NCI-H2227 (cell line): ENCODE measurements around the gene SEPSECS.
A peak's percentile ranks its signal among the peaks of the same experiment; 100 is the strongest.

Experiments used
- DNase-seq: peaks from one replicate; lab custom pipeline; 2025; ENCODE audit not compliant: unreplicated experiment; lab: John Stamatoyannopoulos, UW

Gene SEPSECS

DNA sequence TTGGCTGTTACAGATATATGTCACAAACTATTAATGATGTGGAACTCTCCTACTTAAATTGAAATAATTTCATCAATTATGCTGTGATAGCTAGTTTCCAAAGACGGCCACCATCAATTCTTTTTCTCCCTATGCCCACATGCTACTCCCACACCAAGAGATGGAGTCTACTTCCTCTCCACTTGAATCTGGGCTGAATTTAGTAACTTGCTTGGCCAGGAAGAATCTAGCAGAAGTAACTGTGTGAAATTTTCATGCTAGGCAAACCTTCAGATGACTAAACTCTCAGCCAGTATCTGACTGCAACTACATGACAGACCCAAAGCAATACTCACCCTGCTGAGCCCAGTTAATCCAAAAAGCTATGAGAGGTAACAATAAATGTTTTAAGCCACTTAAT, 3.2 kb downstream of the SEPSECS start:
- DNase-seq: no peak

DNA sequence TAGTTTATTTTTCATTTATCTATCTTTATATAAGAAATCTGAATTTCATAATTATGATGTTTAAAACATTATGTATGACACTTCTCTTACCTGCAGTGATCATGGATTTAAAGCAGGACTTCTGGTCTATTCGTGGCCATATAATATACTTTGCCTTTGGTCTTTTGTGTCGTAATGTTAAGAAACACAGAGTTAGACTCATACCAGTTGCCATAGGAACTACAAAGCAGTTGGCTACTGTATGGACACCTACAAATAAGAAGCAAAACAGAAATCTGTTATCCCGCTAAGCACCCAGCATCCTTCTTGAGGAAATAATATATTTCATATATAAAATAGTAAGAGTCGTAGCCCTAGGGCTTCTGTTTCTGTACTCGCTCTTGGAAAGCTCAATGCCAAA, 4.3 kb downstream of the SEPSECS start:
- no peak for DNase-seq

DNA sequence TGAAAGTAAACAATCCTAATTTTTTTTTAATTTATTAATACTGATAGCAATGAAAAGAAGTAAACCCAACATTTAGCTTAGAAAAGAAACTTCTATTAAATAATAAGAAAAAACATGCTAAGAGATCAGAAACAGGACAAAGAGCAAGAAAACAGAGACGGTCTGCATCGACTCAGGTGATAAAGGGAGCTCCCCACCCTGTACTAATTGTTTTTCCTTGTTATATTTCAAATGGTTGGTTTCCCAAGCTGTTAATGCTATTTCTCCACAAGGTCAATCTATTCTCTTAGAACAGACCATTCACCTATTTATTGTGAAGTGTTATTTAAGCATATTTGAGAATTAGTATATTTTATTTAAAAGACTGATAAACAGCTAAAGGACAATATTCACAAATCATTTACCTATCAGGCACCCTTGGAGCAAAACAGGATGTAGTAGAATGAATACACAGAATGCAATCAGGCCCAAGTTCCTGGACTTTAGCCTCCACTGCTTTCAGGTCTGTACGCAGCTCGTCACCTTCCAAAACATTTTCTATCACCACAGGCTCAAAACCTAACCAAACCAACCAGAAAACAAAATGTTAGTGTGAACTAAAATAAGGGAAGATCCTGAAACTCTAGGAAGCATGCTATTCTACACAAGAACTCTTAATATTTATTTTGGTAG, 5.5 kb downstream of the SEPSECS start:
- DNase-seq: no peak

DNA sequence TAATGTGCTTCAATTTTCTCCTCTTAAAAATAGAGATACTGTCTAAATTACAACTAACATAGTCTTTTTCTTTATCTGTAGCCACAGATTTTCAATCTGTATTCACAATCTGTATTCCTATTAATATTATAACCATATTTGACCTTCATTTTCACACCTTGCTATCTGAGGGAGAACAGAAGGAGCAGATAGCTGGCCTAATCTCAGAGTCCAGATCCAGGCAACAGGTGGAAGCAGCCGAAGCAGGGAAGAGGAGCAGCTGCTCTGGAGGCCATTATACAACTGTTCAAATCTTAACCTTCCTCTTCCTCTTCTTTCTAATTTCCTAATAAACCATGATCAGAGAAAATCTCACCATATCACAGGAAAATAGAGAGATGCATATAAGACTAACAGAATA, 14.2 kb downstream of the SEPSECS start:
- no peak for DNase-seq

DNA sequence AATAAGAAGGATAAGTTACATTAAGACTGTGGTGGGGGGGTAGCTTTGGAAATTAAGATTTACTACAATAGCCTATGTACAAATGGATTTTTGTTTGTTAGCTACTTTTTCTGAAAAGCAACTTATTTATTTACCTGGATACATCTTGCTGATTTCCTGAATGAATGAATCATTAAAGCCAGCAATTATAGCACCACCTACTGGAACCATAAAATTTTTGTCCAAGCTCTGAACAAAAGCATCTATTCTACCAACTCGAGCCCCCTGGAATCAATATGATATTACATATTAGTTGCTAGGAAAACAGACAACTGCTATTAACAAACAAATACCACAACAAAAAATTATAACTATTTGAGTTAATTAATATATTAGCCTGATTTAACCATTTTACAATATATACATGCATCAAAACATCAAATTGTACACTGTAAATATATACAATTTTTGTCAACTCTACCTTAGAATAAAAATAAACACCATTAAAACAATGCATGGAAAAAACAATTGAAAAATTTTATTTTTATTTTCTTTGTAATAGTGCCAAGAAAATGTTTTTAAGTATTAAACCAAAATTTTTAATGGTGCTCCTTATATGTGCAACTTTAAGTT, 15.3 kb downstream of the SEPSECS start:
- DNase-seq: peak; percentile 33

DNA sequence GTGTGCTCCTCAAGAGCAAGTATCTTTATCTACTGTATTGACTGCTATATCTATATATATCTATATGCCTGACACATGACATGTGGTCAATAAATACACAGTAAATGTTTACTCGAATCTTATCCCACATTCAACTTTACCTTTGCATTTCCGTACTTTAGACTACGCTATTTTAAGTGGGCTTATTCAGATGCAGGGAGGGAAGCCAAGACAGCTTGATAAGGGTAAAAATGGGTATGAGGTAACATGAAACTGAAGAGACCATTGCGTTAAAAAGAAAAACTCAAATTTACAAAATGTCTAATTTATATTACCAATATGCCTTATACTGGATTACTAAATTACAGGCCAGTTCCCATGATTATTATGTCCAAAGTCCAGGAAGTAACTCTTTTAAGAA, 17.8 kb downstream of the SEPSECS start:
- no peak for DNase-seq

DNA sequence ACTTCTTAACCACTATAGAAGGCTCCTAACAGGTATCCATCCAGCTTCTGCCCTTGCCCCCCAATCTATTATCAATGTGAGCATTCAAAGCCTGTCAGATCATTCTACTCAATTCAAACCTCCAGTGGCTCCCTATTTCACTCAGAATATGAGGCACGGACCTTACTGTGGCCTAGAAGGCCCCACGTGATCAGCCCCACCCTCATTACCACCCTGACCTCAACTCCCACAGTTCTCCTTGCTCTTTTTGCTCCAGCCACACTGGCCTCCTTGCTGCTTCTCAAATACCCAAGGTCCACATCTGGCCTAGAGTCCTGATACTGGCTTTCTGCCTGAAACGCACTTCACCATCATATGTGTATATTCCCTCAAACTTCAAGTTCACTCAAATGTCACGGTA, 18.7 kb downstream of the SEPSECS start:
- no peak for DNase-seq

DNA sequence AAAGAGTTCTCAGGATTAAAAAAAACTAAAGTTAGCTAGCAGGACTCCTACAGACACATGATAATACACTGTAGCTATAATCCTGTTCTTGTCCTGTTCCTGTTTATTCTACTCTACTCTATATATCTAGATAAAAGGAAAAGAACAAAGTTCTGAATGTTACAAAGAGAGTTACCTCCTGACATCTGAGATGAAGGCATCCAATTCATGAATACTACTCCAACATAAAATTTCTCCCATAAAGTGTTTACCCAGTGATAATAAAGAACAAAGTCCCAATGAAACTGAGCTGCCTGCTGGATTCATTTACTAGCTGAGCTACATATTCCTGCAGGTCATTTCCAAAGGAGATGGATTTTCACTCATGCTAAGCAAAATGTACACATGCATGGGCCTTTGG, 27.1 kb downstream of the SEPSECS start:
- DNase-seq: no peak

DNA sequence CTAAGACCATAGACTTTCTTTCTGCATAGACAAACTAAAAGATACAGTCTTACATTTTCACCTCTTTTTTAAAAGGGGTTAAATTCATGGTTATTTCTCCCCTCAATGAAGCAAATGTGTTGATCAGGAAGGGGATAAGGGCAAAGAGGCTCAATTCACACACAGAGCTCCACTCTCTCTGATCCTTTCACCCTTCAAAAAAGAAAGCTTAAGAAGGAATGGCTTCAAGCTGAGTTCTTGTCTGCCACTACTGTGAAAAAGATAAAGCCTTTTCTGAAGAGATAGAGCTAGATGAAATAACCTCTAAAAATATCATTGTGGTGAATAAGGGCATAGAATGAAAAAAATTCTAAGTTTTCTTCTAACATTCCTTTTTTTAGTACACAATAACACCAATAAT, 28.3 kb downstream of the SEPSECS start:
- no peak for DNase-seq

DNA sequence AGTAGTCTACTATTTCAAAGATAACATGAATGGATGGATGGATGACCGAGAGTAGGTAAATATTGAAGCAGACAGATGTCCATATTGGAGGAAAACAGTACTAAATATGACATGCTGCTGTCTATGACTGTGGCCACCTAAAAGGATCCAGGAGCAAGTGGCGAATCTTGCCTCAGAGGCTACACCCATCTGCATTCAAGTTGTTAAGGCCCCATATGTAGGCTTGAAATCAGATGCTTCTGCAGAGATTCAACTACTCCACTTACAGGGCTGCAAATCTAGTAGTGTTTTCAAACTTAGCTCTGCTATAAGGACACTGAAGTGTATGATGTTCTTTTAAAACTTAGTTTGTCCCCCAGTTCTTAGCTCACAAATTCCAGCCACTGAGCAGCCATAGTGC, 28.9 kb downstream of the SEPSECS start:
- DNase-seq: no peak

DNA sequence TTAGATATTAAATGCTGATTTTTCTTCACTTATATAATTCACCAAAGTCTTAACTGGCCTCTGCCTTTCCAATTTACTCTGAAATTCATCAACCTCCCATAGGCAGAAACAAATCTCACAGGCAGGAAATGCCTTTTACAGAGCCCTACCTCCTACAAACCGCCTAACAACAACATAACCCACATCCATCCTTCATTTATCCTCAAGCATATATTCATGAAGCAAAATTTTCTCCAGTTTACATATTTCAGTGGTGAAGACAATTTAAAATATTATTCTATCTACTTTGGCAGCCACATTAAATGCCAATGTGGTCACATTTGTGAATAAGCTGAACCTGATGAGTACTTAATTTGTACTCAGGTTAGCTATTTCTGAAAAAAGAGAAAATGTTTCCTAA, 30.3 kb downstream of the SEPSECS start:
- no peak for DNase-seq

DNA sequence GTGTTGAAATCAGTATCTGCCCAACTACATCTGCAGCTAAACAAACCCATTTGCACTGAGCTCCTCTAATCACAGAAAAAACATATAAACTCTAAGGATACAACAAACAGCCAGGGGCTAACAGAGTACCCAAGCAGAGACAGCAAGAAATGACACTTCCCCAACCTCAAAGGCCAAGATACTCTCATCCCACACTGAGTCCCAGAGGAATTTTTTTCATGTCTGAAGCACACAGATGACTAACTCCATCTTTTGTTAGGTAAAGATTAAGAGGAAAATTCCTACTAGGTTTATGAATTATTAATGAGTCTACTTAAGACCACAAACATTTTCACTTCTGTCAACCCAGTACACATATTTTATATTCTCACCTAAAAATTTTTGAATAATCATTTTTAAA, 31.6 kb downstream of the SEPSECS start:
- no peak for DNase-seq

DNA sequence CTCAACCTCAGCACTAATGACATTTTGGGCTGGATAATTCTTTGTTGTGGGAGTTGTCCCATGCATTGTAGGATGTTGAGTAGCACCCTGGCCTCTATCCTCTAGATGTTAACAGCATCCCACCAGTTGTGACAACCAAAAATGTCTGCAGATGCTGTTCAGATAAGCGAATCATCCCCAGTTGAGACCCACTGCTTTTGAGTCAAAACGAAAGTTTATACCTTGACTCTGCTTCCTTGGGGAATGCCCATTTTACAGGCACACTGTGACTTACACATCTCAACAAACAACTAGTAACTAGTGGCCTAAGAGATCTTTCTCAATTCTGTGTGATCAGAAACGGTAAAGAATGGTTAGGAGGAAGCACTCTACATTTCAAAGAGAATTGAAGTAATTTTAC, 37.0 kb downstream of the SEPSECS start:
- no peak for DNase-seq

DNA sequence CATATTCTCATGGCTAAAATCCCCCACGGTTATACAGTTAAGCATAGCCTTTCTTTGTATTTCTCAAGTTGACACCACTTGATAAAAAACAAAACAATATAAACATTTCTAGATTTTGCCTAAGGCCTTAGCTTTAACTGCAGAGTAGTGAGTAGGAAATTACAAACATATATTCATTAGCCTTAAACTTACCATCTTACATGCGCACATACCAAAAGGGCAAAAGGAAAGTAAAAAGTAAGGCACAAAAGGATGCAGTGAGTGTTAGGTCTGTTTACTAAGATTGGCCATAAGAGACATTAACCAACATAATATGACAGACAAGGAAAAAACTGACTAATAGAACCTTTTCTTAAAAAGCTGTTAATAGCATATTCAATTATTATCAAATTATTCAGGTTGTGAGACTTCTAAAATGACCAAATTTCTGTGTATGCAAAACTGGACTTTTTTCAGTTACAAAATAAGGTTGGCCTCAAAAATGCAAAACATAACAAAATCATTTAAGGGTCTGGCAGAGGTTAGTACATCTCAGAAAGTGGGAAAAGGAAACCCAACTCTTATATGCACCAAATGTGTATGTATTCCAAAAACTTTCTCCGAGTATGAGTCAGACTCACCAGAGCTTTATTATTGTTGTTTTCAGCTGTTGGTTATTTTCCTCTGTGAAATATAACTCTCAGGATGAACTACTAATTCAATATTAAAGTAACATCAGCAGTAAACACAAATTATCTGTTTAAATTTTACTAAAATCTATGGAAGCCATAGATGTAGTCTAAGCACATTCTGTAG, 39.9 kb downstream of the SEPSECS start:
- no peak for DNase-seq

DNA sequence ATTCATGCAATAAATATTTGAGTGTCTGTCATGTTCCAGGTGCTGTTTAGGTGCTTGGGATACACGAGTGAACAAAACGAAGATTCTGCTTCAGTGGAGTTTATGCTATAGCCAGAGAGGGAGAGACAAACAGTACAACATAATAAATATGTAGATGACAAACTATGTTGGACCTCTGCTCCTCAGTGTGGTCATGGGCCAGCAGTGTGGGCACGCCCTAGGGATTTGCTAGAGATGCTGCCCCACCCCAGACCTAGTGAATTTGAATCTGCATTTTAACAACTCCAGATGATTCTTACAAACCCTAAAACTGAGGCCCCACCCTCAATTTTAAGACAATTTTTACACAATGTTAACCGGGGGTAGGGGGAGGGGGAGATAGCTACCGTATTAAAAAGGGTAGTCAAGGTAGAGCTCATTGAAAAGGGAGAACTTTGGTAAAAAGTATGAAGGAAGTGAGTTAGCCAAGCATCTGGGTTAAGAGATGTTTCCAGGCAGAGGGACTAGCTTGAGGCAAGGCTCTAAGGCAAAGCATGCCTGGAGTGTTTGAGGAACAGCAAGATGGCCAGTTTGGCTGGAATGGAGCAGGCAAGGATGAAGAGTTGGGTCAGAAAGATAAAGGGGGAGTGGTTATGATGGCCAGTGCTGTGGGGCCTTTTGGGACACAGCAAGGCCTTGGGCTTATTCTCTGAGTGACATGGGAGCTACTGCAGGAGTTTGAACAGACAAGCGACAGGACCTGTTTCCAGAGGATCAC, 42.4 kb downstream of the SEPSECS start:
- DNase-seq: no peak

DNA sequence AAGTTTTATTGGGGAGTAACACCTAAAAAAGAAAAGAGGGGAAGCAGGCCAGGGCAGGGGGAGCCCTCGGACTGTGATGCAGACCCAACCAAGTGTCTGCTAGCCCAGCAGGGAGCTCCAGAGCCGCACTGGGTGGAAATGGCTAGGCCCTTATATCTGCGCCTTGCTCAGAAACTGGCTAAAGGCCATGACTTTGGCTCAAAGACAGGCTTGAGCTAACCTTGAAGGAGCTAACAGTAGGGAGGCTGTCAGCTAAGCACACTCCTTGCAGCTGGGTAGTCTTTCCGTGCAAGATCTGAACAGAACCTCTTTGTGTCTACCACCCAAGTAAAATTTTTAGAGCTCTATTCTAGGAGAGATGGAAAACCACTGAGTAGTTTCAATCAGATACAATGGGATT, 43.0 kb downstream of the SEPSECS start:
- DNase-seq: no peak

DNA sequence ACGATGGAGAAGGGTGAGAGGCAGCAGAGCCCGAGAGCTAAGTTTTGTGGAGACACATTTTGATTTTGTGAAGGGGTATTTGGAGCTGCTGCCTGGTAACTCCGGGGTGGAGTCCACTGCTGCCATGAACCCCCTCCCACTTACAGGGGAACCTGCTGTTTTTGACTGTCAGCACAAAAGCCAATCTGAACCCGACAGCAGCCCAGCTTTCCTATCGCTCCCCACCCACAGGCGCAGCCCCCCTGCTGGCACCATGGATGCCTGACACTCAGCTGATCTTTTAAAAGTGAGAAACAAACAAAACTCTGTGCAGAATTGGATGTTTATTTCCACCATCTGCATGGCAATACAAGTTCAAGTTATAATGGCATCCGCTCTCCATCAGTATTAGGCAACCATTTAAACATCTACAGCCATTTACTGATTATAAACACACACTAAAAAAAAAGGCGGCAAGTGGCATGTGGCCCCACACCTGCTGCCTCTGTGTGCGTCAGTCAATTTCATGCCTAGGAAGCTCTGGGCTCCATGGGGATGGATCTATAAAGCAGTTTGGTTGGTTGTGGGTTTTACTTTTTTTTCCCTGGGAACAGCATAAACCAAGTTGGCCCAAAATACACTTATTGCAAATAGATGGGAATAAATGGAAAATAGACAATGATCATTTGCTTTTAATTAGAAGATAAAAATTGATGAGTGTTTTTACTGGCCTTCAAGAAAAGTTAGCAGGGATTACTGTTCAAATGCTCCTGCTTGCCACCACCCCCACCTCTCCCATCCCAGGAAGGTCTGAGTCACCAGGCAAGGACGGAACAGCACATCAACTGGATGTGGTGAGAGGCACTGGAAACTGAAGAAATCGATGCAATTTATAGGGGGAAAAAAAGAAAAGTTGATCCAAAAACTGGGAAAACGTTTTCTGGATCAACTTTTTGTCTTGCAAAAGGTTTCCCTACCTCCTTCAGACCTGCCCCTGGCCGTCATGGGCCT, 46.0 kb downstream of the SEPSECS start:
- DNase-seq: no peak

DNA sequence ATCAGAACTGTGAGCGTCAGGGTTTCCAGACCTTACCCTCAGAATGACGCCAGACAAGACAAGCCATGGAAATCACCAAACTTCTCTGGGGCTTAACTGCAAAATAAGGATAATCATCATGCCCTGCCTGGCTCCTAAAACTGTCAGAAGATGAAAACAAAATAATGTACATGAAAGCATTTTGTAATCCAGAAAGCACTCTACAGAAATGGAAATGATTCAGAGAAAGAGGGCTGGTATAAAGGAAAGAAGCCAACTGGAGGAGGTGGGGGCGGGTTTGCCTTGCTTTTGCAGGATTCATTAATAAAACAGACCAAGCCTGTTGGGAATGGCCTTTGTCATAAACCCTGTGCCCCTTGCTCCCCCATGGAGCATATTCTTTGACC, 47.3 kb downstream of the SEPSECS start:
- no peak for DNase-seq

DNA sequence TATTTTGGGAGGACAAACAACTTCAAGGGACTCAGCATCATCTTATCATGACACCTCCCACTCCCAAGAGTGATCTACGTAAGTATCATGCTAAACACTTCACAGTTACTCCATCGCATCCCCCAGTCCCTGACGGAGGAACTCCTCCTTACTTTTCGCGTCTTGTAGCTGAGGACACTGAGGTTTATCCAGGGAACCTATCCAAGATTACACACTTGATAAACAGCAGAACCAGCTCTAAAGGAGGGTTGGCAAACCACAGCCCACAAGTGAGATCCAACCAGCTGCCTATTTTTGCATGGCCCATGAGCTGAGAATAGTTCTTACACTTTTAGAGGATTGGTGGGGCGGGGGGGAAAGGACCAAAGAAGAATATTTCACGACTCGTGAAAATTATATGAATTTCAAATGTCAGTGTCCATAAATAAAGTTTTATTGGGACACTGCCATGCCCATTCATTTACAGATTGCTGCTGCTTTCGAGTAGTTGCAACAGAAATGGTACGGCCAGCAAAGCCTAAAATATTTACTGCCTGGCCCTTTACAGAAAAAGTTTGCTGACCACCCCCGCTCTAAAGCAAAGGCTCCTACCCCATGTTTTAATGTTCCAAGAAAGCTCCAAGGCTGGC, 47.8 kb downstream of the SEPSECS start:
- DNase-seq: no peak

DNA sequence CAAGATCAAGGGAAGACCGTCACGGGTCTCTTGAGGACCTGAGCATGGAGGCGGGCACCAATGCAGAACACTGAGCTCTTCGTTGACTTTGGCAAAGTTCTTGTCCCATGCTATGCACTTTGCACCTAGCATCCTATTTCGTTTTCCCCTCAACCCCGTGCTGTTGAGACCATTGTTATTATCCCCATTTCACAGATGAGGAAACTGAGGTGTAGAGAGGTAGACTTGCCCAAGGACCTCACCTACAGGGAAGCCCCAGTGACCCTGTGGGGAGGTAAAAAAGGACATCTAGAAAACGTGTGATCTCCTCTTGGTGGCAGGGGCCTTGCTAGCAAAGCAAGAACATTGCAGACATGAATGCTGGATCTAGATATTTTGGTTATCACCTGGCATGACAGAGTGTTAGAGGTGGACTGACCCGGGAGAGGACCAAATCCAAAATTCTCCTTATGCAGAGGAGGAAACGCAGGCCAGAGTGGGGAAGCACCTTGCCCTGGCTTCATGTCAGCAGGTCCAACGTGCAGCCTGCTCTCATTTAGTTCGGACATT, 48.5 kb downstream of the SEPSECS start:
- DNase-seq: no peak
